H1 (cell line): ENCODE data around the gene HACE1. TPM values are rescaled to one million over a fixed set of nuclear protein-coding genes. Genes with fewer than 3 reads are reported as not detected.

Experiments used
- CTCF ChIA-PET: fragments of 300-600 bp; sonication (Branson Sonifier 250); formaldehyde crosslinking; loops from one replicate; lab custom pipeline; 2021; ENCODE audit not compliant: partially characterized antibody; lab: Charles Lee
- POLR2A ChIA-PET: fragments of 300-600 bp; sonication (Branson Sonifier 250); formaldehyde crosslinking; loops from one replicate; lab custom pipeline; 2021; ENCODE audit warnings: inconsistent platforms; ENCODE audit not compliant: partially characterized antibody; lab: Charles Lee
- DNase-seq, 2 experiments: peaks; one replicate each; pipeline versions ENCODE4 v3.0.0 to v3.0.0-alpha.2; 2010 to 2022; ENCODE audit warnings: low spot score in 2 of 2, low read depth in 1 of 2, mixed read lengths in 1 of 2
- FAIRE-seq: peaks from 2 replicates; lab custom pipeline; 2011; peaks lifted over from hg19 to GRCh38; lab: Jason Lieb, UNC
- H2AFZ ChIP-seq: 2 replicates; pipeline ENCODE4 v1.8.1; 2012; ENCODE audit warnings: low read length, inconsistent platforms
- H2AK5ac ChIP-seq: 2 replicates; pipeline ENCODE4 v1.6.1; 2013; ENCODE audit warnings: low read depth, low read length
- H2BK120ac ChIP-seq: replicated peaks from 2 replicates; pipeline ENCODE3; 2013; ENCODE audit warnings: low read depth, low read length, inconsistent platforms
- H2BK12ac ChIP-seq: 2 replicates; pipeline ENCODE4 v1.6.1; 2013; ENCODE audit warnings: low read depth, low read length
- H2BK15ac ChIP-seq: 2 replicates; pipeline ENCODE4 v1.6.1; 2013; ENCODE audit warnings: low read length
- H2BK20ac ChIP-seq: 2 replicates; pipeline ENCODE4 v1.6.1; 2013; ENCODE audit warnings: low read length
- H2BK5ac ChIP-seq: 2 replicates; pipeline ENCODE4 v1.6.1; 2013; ENCODE audit warnings: low read depth, low read length
- H3K14ac ChIP-seq: 2 replicates; pipeline ENCODE4 v1.6.1; 2013; ENCODE audit warnings: inconsistent platforms; ENCODE audit not compliant: insufficient read length
- H3K18ac ChIP-seq: 2 replicates; pipeline ENCODE4 v1.6.1; 2013; ENCODE audit warnings: low read length; ENCODE audit errors: extremely low read depth
- H3K23ac ChIP-seq: 2 replicates; pipeline ENCODE4 v1.6.1; 2013; ENCODE audit warnings: inconsistent platforms; ENCODE audit not compliant: insufficient read length
- H3K23me2 ChIP-seq: 2 replicates; pipeline ENCODE4 v1.6.1; 2013; ENCODE audit warnings: low read depth, low read length
- H3K27ac ChIP-seq: 2 replicates; pipeline ENCODE4 v1.6.1; 2011; ENCODE audit warnings: low read depth, low read length, inconsistent platforms
- H3K27me3 ChIP-seq, 4 experiments: replicated peaks in 1 of 4; 1 replicate in 1 of 4; 2 replicates in 3 of 4; pipeline versions ENCODE4 v1.6.1 to v1.8.1; 2011 to 2013; ENCODE audit warnings: low read length in 3 of 4, mild to moderate bottlenecking in 3 of 4, inconsistent platforms in 2 of 4, mixed read lengths in 2 of 4, moderate library complexity in 1 of 4; ENCODE audit not compliant: control insufficient read depth in 3 of 4, insufficient read depth in 3 of 4; ENCODE audit errors: extremely low read depth in 1 of 4
- H3K36me3 ChIP-seq, 4 experiments: 2 replicates each; pipeline versions ENCODE4 v1.6.1 to v1.8.1; 2011 to 2013; ENCODE audit warnings: mild to moderate bottlenecking in 4 of 4, low read length in 3 of 4, moderate library complexity in 2 of 4, control low read depth in 1 of 4, inconsistent platforms in 1 of 4; ENCODE audit not compliant: insufficient read depth in 4 of 4, control insufficient read depth in 2 of 4
- H3K4ac ChIP-seq: replicated peaks from 2 replicates; pipeline ENCODE3; 2013; ENCODE audit warnings: low read length, low read depth, mixed read lengths, inconsistent platforms; ENCODE audit not compliant: insufficient read length
- H3K4me1 ChIP-seq, 4 experiments: replicated peaks in 1 of 4; 1 replicate in 1 of 4; 2 replicates in 3 of 4; pipeline versions ENCODE4 v1.6.1 to v1.8.1; 2011 to 2013; ENCODE audit warnings: low read length in 3 of 4, inconsistent platforms in 2 of 4, mixed read lengths in 1 of 4; ENCODE audit not compliant: insufficient read depth in 4 of 4, control insufficient read depth in 3 of 4
- H3K4me2 ChIP-seq, 2 experiments: 2 replicates each; pipeline versions ENCODE4 v1.6.1 to v1.8.1; 2011 to 2013; ENCODE audit warnings: low read depth in 2 of 2, low read length in 2 of 2, control low read depth in 1 of 2, inconsistent platforms in 1 of 2, mild to moderate bottlenecking in 1 of 2; ENCODE audit not compliant: insufficient read depth in 1 of 2
- H3K4me3 ChIP-seq, 4 experiments: fragments of 200-600, 300-600 bp in 1 of 4; sonication (generic), shearing (Covaris generic), sonication (Bioruptor Twin) in 1 of 4; 2 replicates each; pipeline versions ENCODE4 v1.5.1 to v1.8.1; 2011 to 2016; ENCODE audit warnings: low read length in 4 of 4, low read depth in 3 of 4, control low read depth in 2 of 4, inconsistent platforms in 2 of 4, mild to moderate bottlenecking in 2 of 4, mixed read lengths in 1 of 4, moderate library complexity in 1 of 4; ENCODE audit not compliant: insufficient read depth in 2 of 4; ENCODE audit errors: extremely low read depth in 1 of 4
- H3K56ac ChIP-seq: replicated peaks from 2 replicates; pipeline ENCODE3; 2013; ENCODE audit warnings: low read depth, mild to moderate bottlenecking, mixed read lengths, low read length, inconsistent platforms; ENCODE audit not compliant: insufficient read length
- H3K79me1 ChIP-seq: 2 replicates; pipeline ENCODE4 v1.6.1; 2013; ENCODE audit warnings: low read depth, low read length, control low read depth
- H3K79me2 ChIP-seq, 2 experiments: 2 replicates each; pipeline versions ENCODE4 v1.6.1 to v1.8.1; 2012 to 2013; ENCODE audit warnings: low read length in 2 of 2, mild to moderate bottlenecking in 2 of 2, inconsistent platforms in 1 of 2; ENCODE audit not compliant: insufficient read depth in 2 of 2, control insufficient read depth in 1 of 2
- H3K9ac ChIP-seq, 4 experiments: replicated peaks in 1 of 4; 1 replicate in 1 of 4; 2 replicates in 3 of 4; pipeline versions ENCODE4 v1.6.1 to v1.8.1; 2011 to 2013; ENCODE audit warnings: low read depth in 3 of 4, low read length in 3 of 4, control low read depth in 2 of 4, mild to moderate bottlenecking in 2 of 4, moderate library complexity in 2 of 4, inconsistent platforms in 1 of 4; ENCODE audit errors: extremely low read depth in 1 of 4
- H3K9me3 ChIP-seq, 2 experiments: 2 replicates each; pipeline versions ENCODE4 v1.6.1 to v1.8.1; 2012 to 2013; ENCODE audit warnings: mild to moderate bottlenecking in 2 of 2, moderate library complexity in 2 of 2, control low read depth in 1 of 2, inconsistent platforms in 1 of 2, low read depth in 1 of 2, low read length in 1 of 2, mixed read lengths in 1 of 2; ENCODE audit not compliant: insufficient read depth in 2 of 2
- H4K20me1 ChIP-seq, 2 experiments: replicated peaks in 1 of 2; 2 replicates each; pipeline versions ENCODE3 to v1.8.1; 2011 to 2013; ENCODE audit warnings: inconsistent platforms in 2 of 2, low read length in 2 of 2, mild to moderate bottlenecking in 1 of 2; ENCODE audit not compliant: insufficient read depth in 2 of 2, control insufficient read depth in 1 of 2
- H4K5ac ChIP-seq: 2 replicates; pipeline ENCODE4 v1.6.1; 2013; ENCODE audit warnings: low read length, low read depth, mixed read lengths, inconsistent platforms; ENCODE audit not compliant: insufficient read length
- H4K8ac ChIP-seq: 2 replicates; pipeline ENCODE4 v1.8.0; 2013; ENCODE audit warnings: mild to moderate bottlenecking, moderate library complexity, low read length, inconsistent platforms; ENCODE audit not compliant: insufficient read depth; ENCODE audit errors: extremely low read depth
- H4K91ac ChIP-seq: replicated peaks from 2 replicates; pipeline ENCODE3; 2013; ENCODE audit warnings: low read length, mixed read lengths, inconsistent platforms; ENCODE audit not compliant: insufficient read length
- ATF3 ChIP-seq: IDR thresholded peaks from 2 replicates; pipeline ENCODE4 v1.6.1; 2011; ENCODE audit warnings: low read depth, mild to moderate bottlenecking, low read length; ENCODE audit not compliant: insufficient read depth
- CREB1 ChIP-seq: IDR thresholded peaks from 2 replicates; pipeline ENCODE4 v1.6.1; 2012; ENCODE audit warnings: inconsistent platforms
- EGR1 ChIP-seq: IDR thresholded peaks from 2 replicates; pipeline ENCODE4 v1.6.1; 2011; ENCODE audit warnings: low read depth, low read length, borderline replicate concordance
- GABPA ChIP-seq: IDR thresholded peaks from 2 replicates; pipeline ENCODE4 v1.6.1; 2011; ENCODE audit warnings: mild to moderate bottlenecking, low read length, moderate library complexity, borderline replicate concordance; ENCODE audit not compliant: insufficient read depth
- MAFK ChIP-seq: IDR thresholded peaks from 2 replicates; pipeline ENCODE4 v1.6.1; 2012; ENCODE audit warnings: low read depth, mild to moderate bottlenecking, improper control_type of control experiment, low read length
- PHF8 ChIP-seq: fragments of 200-600 bp; sonication (generic); conservative IDR thresholded peaks from 2 replicates; pipeline ENCODE4 v1.7.1; 2012; ENCODE audit warnings: low read depth, mild to moderate bottlenecking, inconsistent platforms, low read length, moderate library complexity
- RAD21 ChIP-seq, 2 experiments: IDR thresholded peaks in 1 of 2; conservative IDR thresholded peaks in 1 of 2; 2 replicates each; pipeline ENCODE4 v1.6.1; 2011; ENCODE audit warnings: low read depth in 2 of 2, low read length in 2 of 2, improper control_type of control experiment in 1 of 2, inconsistent platforms in 1 of 2, mild to moderate bottlenecking in 1 of 2, moderate library complexity in 1 of 2
- TAF1 ChIP-seq: IDR thresholded peaks from 2 replicates; pipeline ENCODE4 v1.6.1; 2011; ENCODE audit warnings: mild to moderate bottlenecking, low read depth, low read length
- TAF7 ChIP-seq: optimal IDR thresholded peaks from 2 replicates; pipeline ENCODE3; 2011; ENCODE audit warnings: low read depth, mild to moderate bottlenecking, inconsistent platforms, low read length, moderate library complexity, borderline replicate concordance
- TEAD4 ChIP-seq: IDR thresholded peaks from 2 replicates; pipeline ENCODE4 v1.6.1; 2012; ENCODE audit warnings: low read depth, low read length, inconsistent platforms, mixed read lengths
- USF2 ChIP-seq: IDR thresholded peaks from 2 replicates; pipeline ENCODE4 v1.6.1; 2011; ENCODE audit warnings: low read length, improper control_type of control experiment
- ZNF274 ChIP-seq: IDR thresholded peaks from 2 replicates; pipeline ENCODE4 v1.7.0; 2012; ENCODE audit warnings: low read length, borderline replicate concordance; ENCODE audit errors: extremely low read depth
- WGBS, 2 experiments: shearing (Covaris generic) in 1 of 2; methylation state at CpG; one replicate each; pipeline versions ENCODE4 v1.1.6 to v1.1.7; 2013 to 2015; ENCODE audit warnings: low lambda C conversion rate in 2 of 2, mixed read lengths in 2 of 2, inconsistent platforms in 1 of 2, low coverage in 1 of 2, missing lambda C conversion rate in 1 of 2; ENCODE audit not compliant: insufficient replicate concordance in 2 of 2, insufficient coverage in 1 of 2, insufficient read length in 1 of 2; ENCODE audit errors: extremely low coverage in 1 of 2, missing lambda C conversion rate in 1 of 2; 5-methylcytosine and 5-hydroxymethylcytosine counted together
- polyA plus RNA-seq, 7 experiments: library from polyadenylated mRNA; depleted of rRNA in 3 of 7; stranded (reverse) in 5 of 7; unstranded in 2 of 7; fragments of >200 nt in 5 of 7; fragments of 200-250 nt in 2 of 7; gene quantifications; 1 replicate in 5 of 7; 2 replicates in 1 of 7; 4 replicates in 1 of 7; pipeline versions ENCODE4 v1.2.1 to v1.2.3, GENCODE V29; 2011 to 2013; ENCODE audit warnings: missing spikeins in 2 of 7, mixed read lengths in 2 of 7
- total RNA-seq: library from RNA; stranded (reverse); fragmentation: NEBNext Ultra II Directional; extraction: Animal tissue kit (Norgen Biotek cat#: 25700); gene quantifications from 2 replicates; pipeline ENCODE4 v1.2.1, GENCODE V29; 2021

Gene HACE1
- total and polyA plus RNA-seq, 2 of the 8 experiments (the other 6 are each of a cell fraction or from before 2014, with no cell fraction given) = 7.1 to 21.3 TPM

GRCh38 chr6:104855507-104855906 is 4.2 kb downstream of the HACE1 start:
- no peak overlapping the region for H3K18ac ChIP-seq
- H2BK120ac ChIP-seq = no peak overlapping the region
- no peaks in the 10 kb centered on the region for H3K9me3 ChIP-seq
- no peak overlapping the region for H4K5ac ChIP-seq
- peaks cover 0 to 5% (median 2%) of the 10 kb centered on the region in 4 experiments; a peak in 4 of 8 replicates for H3K36me3 ChIP-seq
- no peak overlapping the region for H4K8ac ChIP-seq
- H3K27me3 ChIP-seq = no peaks in the 10 kb centered on the region
- peaks cover 0 to 42% of the 10 kb centered on the region in 2 experiments; a peak in 2 of 4 replicates for H3K79me2 ChIP-seq
- H3K4ac ChIP-seq = no peak overlapping the region
- no peak overlapping the region for H3K23ac ChIP-seq
- no peak overlapping the region for H3K4me2 ChIP-seq
- H2AK5ac ChIP-seq = no peak overlapping the region
- no peak overlapping the region for H3K14ac ChIP-seq
- no peaks in the 10 kb centered on the region; a peak in 1 of 7 replicates for H3K4me1 ChIP-seq
- H3K23me2 ChIP-seq = peaks cover 6% of the 10 kb centered on the region; the same call in 1 of the 2 replicates
- no peak overlapping the region for H4K91ac ChIP-seq
- 0 out of 2 replicates have a peak, but pooled peaks cover 3% of the 10 kb centered on the region for H3K79me1 ChIP-seq
- H2BK15ac ChIP-seq = no peak overlapping the region
- no peaks in the 10 kb centered on the region for H4K20me1 ChIP-seq
- POLR2A ChIA-PET = no interaction called here
- WGBS, 2 experiments = 65% methylated on average over 2 of the region's 2 CpGs; no CpG with 5 or more reads in 1 of the 2 experiments
- H3K4me3 ChIP-seq = no peak overlapping the region
- H3K9ac ChIP-seq = no peak overlapping the region
- FAIRE-seq (no peak), DNase-seq (no peak)
- no peak overlapping the region for H3K27ac ChIP-seq
- no peak overlapping the region for H2AFZ ChIP-seq
- H2BK20ac ChIP-seq = no peak overlapping the region
- no peak overlapping the region for H2BK5ac ChIP-seq
- H2BK12ac ChIP-seq = no peak overlapping the region
- CTCF ChIA-PET = interaction anchor here (0.6 to 1.6 kb wide), 2 partner anchors 24 to 108 kb away, joined by 3 read pairs; no protein-coding TSS in a partner anchor
- H3K56ac ChIP-seq = no peak overlapping the region
- TF ChIP-seq MAFK = no peak
- TF ChIP-seq TAF7 = no peak
- TF ChIP-seq EGR1 = no peak
- TF ChIP-seq TAF1 = no peak
- no peak for TF ChIP-seq USF2
- TF ChIP-seq ATF3 = no peak
- no peak for TF ChIP-seq ZNF274
- TF ChIP-seq TEAD4 = no peak
- TF ChIP-seq CREB1 = no peak
- TF ChIP-seq RAD21 (IDR thresholded peaks at IDR 0.05 in 1 of 2, conservative IDR thresholded peaks at IDR 0.05 in 1 of 2; ENCODE audit: low read depth in 2 of 2, low read length in 2 of 2) = no peak
- no peak for TF ChIP-seq PHF8
- no peak for TF ChIP-seq GABPA
